HUES48 (cell line): Measurements from ENCODE around the gene PCNX2.

Experiments used
- H3K27ac ChIP-seq: one replicate; pipeline ENCODE4 v1.7.0; 2013; ENCODE audit warnings: low read depth, low read length, inconsistent platforms
- H3K27me3 ChIP-seq: 2 replicates; pipeline ENCODE4 v1.6.1; 2013; ENCODE audit warnings: mild to moderate bottlenecking, low read length; ENCODE audit not compliant: control insufficient read depth, insufficient read depth
- H3K36me3 ChIP-seq: 2 replicates; pipeline ENCODE4 v1.6.1; 2013; ENCODE audit warnings: low read length; ENCODE audit not compliant: control insufficient read depth, insufficient read depth
- H3K4me1 ChIP-seq: 2 replicates; pipeline ENCODE4 v1.6.1; 2013; ENCODE audit warnings: mild to moderate bottlenecking, low read length; ENCODE audit not compliant: control insufficient read depth, insufficient read depth
- H3K4me3 ChIP-seq: 2 replicates; pipeline ENCODE4 v1.5.1; 2013; ENCODE audit warnings: mild to moderate bottlenecking, low read depth, low read length
- H3K9ac ChIP-seq: 2 replicates; pipeline ENCODE4 v1.6.1; 2013; ENCODE audit warnings: mild to moderate bottlenecking, low read depth, low read length, moderate library complexity
- H3K9me3 ChIP-seq: 2 replicates; pipeline ENCODE4 v1.6.1; 2013; ENCODE audit warnings: low read length; ENCODE audit not compliant: control insufficient read depth, insufficient read depth

PCNX2 gene

GRCh38 chr1:233315718-233316301, 20.3 kb upstream of the PCNX2 start:
- Histone ChIP-seq H3K27ac (no peak overlapping the region), H3K9ac (no peak overlapping the region), H3K27me3 (no peaks in the 10 kb centered on the region), H3K4me3 (no peak overlapping the region), H3K4me1 (no peaks in the 10 kb centered on the region), H3K9me3 (no peaks in the 10 kb centered on the region), H3K36me3 (no peaks in the 10 kb centered on the region)

- H3K27me3 ChIP-seq = no peaks in the 10 kb centered on the region
- no peaks in the 10 kb centered on the region for H3K36me3 ChIP-seq
- H3K27ac ChIP-seq = no peak overlapping the region
- H3K4me3 ChIP-seq = no peak overlapping the region
- no peak overlapping the region for H3K9ac ChIP-seq
- no peaks in the 10 kb centered on the region for H3K9me3 ChIP-seq
- H3K4me1 ChIP-seq = no peaks in the 10 kb centered on the region
These were observed 18.1 kb upstream of the PCNX2 start for GRCh38 chr1:233313434-233314155.

- 0 out of 2 replicates have a peak, but pooled peaks cover 5% of the 10 kb centered on the region for H3K9me3 ChIP-seq
These were observed 9.1 kb upstream of the PCNX2 start for GRCh38 chr1:233304489-233305102.

GRCh38 chr1:233300326-233300725, 4.8 kb upstream of the PCNX2 start:
- no peaks in the 10 kb centered on the region for H3K36me3 ChIP-seq
- H3K4me3 ChIP-seq = no peak overlapping the region
- no peak overlapping the region for H3K27ac ChIP-seq
- no peak overlapping the region for H3K9ac ChIP-seq
- peaks cover 22% of the 10 kb centered on the region for H3K4me1 ChIP-seq
- H3K27me3 ChIP-seq = no peaks in the 10 kb centered on the region
- H3K9me3 ChIP-seq = 0 out of 2 replicates have a peak, but pooled peaks cover 5% of the 10 kb centered on the region

More at GRCh38 chr1:233304489-233305102, 9.1 kb upstream of the PCNX2 start:
- Histone ChIP-seq H3K4me3 (no peak overlapping the region), H3K27ac (no peak overlapping the region), H3K27me3 (no peaks in the 10 kb centered on the region), H3K36me3 (no peaks in the 10 kb centered on the region), H3K4me1 (peaks cover 8% of the 10 kb centered on the region), H3K9ac (no peak overlapping the region)

GRCh38 chr1:233299450-233299849, 3.9 kb upstream of the PCNX2 start:
- H3K9ac ChIP-seq = no peak overlapping the region
- H3K27ac ChIP-seq = no peak overlapping the region
- peaks cover 24% of the 10 kb centered on the region for H3K4me1 ChIP-seq
- H3K9me3 ChIP-seq = 0 out of 2 replicates have a peak, but pooled peaks cover 5% of the 10 kb centered on the region
- H3K36me3 ChIP-seq = no peaks in the 10 kb centered on the region
- H3K27me3 ChIP-seq = no peaks in the 10 kb centered on the region
- no peak overlapping the region for H3K4me3 ChIP-seq

GRCh38 chr1:233295975-233296322, 424 bp upstream of the PCNX2 start:
- Histone ChIP-seq H3K27ac (no peak overlapping the region), H3K9me3 (no peaks in the 10 kb centered on the region), H3K36me3 (no peaks in the 10 kb centered on the region), H3K27me3 (no peaks in the 10 kb centered on the region), H3K4me3 (peak overlapping the region; percentile 89), H3K4me1 (peaks cover 48% of the 10 kb centered on the region), H3K9ac (no peak overlapping the region)

GRCh38 chr1:233294913-233295236, 650 bp downstream of the PCNX2 start:
- peak overlapping the region; percentile 89 for H3K4me3 ChIP-seq
- no peaks in the 10 kb centered on the region for H3K36me3 ChIP-seq
- H3K27me3 ChIP-seq = no peaks in the 10 kb centered on the region
- H3K27ac ChIP-seq = peak overlapping the region; percentile 96
- peaks cover 57% of the 10 kb centered on the region for H3K4me1 ChIP-seq
- H3K9me3 ChIP-seq = no peaks in the 10 kb centered on the region
- peak overlapping the region; percentile 78 for H3K9ac ChIP-seq

- H3K9me3 ChIP-seq = no peaks in the 10 kb centered on the region
- no peaks in the 10 kb centered on the region for H3K27me3 ChIP-seq
- H3K36me3 ChIP-seq = 0 out of 2 replicates have a peak, but pooled peaks cover 4% of the 10 kb centered on the region
- H3K4me1 ChIP-seq = peaks cover 58% of the 10 kb centered on the region
- H3K9ac ChIP-seq = no peak overlapping the region
- H3K27ac ChIP-seq = peak overlapping the region; percentile 96
- peak overlapping the region; percentile 89 for H3K4me3 ChIP-seq
These were observed 1.7 kb downstream of the PCNX2 start for GRCh38 chr1:233293556-233294446.

- peaks cover 22% of the 10 kb centered on the region for H3K36me3 ChIP-seq
- peak overlapping the region; percentile 92 for H3K27ac ChIP-seq
- H3K4me3 ChIP-seq = peak overlapping the region; percentile 37; the same call in 1 of the 2 replicates
- no peak overlapping the region for H3K9ac ChIP-seq
- peaks cover 54% of the 10 kb centered on the region for H3K4me1 ChIP-seq
- H3K27me3 ChIP-seq = no peaks in the 10 kb centered on the region
- no peaks in the 10 kb centered on the region for H3K9me3 ChIP-seq
These were observed 5.0 kb downstream of the PCNX2 start for GRCh38 chr1:233290396-233291034.

GRCh38 chr1:233289676-233290075, 5.8 kb downstream of the PCNX2 start:
- H3K36me3 ChIP-seq = peaks cover 22% of the 10 kb centered on the region
- no peaks in the 10 kb centered on the region for H3K9me3 ChIP-seq
- 0 out of 2 replicates have a peak overlapping the region, but pooled peaks have one; percentile 30 for H3K4me3 ChIP-seq
- H3K4me1 ChIP-seq = peaks cover 54% of the 10 kb centered on the region
- H3K27me3 ChIP-seq = no peaks in the 10 kb centered on the region
- H3K27ac ChIP-seq = peak overlapping the region; percentile 92
- H3K9ac ChIP-seq = peak overlapping the region; percentile 34; the same call in 1 of the 2 replicates
